ENCODE data around the gene LHX4.

DNA sequence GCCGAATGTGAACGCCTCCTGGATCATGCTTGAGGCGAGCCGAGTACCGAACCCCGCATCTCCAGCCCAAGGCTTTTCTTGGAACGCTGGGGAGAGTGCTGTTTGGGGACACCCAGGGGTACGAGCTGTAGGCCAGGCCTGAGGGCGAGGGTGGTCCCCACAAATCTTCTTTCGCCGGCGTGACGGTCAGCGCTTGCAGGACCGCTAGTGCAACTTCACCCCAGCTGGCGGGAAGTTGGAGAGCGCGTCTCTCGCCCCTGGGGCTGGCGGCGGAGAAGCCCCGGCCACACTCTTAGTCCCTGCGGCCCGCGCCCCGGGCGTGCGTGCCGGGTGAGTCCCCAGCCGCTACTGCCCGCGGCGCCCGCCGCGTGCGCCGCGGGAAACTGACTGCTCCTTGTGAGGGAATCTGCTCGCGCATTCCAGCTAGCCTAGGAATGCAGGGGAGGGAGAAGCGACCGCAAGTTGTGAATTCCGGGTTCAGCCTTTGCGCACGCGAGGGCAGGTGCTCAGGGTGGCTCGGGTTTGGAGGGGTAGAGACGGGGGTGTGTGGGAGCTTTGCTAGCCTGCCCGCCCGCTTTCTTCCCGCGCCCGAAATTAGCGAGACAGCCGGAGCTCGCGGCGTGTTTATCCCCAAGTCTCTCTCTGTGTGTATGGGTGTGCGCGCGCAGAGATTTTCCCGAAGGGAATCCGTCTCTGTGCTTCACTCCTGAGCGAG lies 884 bp downstream of the LHX4 start:
- TF ChIP-seq EZH2 (IDR thresholded peaks at IDR 0.05; ENCODE audit: insufficient read depth, poor library complexity, severe bottlenecking) (no peak), EZH2phosphoT487 (IDR thresholded peaks at IDR 0.05; ENCODE audit: insufficient read depth, low read depth) (0 out of 2 replicates have a peak, but pooled peaks have one; percentile 21)
